Endothelial cell of umbilical vein (primary cell): ENCODE results near the gene PRSS35. TPM values are rescaled to one million over a fixed set of nuclear protein-coding genes. Genes with fewer than 3 reads are reported as not detected.

ENCODE experiments used
- BruUV-seq: library from RNA; stranded (reverse); fragments of 400-500 nt; replicated peaks from 2 replicates; lab custom pipeline; 2021; lab: Mats Ljungman, UMichigan
- CTCF ChIA-PET: fragments of 300-600, 350-600 bp; sonication (Branson Sonifier 250); formaldehyde crosslinking; loops from one replicate; lab custom pipeline; 2021; ENCODE audit warnings: antibody characterized with exemption, inconsistent platforms; lab: Charles Lee
- POLR2A ChIA-PET: fragments of 300-600, 350-600 bp; sonication (Branson Sonifier 250); formaldehyde crosslinking; loops from one replicate; lab custom pipeline; 2021; ENCODE audit warnings: antibody characterized with exemption, inconsistent platforms; lab: Charles Lee
- DNase-seq: peaks from one replicate; pipeline ENCODE4 v3.0.0-alpha.2; 2011; ENCODE audit warnings: low read depth, low spot score
- FAIRE-seq: peaks from 2 replicates; lab custom pipeline; 2011; peaks lifted over from hg19 to GRCh38; lab: Jason Lieb, UNC
- H2AFZ ChIP-seq: 2 replicates; pipeline ENCODE4 v1.6.0; 2012; ENCODE audit warnings: low read depth, low read length, control low read depth, inconsistent platforms
- H3K27ac ChIP-seq: 2 replicates; pipeline ENCODE4 v1.5.1; 2011; ENCODE audit warnings: low read depth, mild to moderate bottlenecking, control low read depth, low read length, moderate library complexity; ENCODE audit not compliant: insufficient read depth
- H3K27me3 ChIP-seq, 2 experiments: 2 replicates each; pipeline versions ENCODE4 v1.6.0 to v1.6.1; 2011; ENCODE audit warnings: low read length in 2 of 2, mixed read lengths in 1 of 2; ENCODE audit not compliant: control insufficient read depth in 2 of 2, insufficient read depth in 2 of 2
- H3K36me3 ChIP-seq, 2 experiments: 2 replicates in 1 of 2; 3 replicates in 1 of 2; pipeline ENCODE4 v1.5.1; 2011; ENCODE audit warnings: low read length in 2 of 2, mild to moderate bottlenecking in 1 of 2, moderate library complexity in 1 of 2; ENCODE audit not compliant: control insufficient read depth in 2 of 2, insufficient read depth in 2 of 2; ENCODE audit errors: extremely low read depth in 1 of 2
- H3K4me1 ChIP-seq: 3 replicates; pipeline ENCODE4 v1.5.1; 2011; ENCODE audit warnings: mild to moderate bottlenecking, low read length; ENCODE audit not compliant: control insufficient read depth, insufficient read depth; ENCODE audit errors: extremely low read depth
- H3K4me2 ChIP-seq: 2 replicates; pipeline ENCODE4 v1.6.1; 2011; ENCODE audit warnings: low read length, control low read depth, mixed read lengths; ENCODE audit not compliant: insufficient read depth
- H3K4me3 ChIP-seq, 3 experiments: fragments of 200-600 bp in 1 of 3; sonication (generic), shearing (Covaris generic) in 1 of 3; replicated peaks in 1 of 3; 2 replicates each; pipeline ENCODE4 v1.5.1; 2011 to 2016; ENCODE audit warnings: control low read depth in 3 of 3, low read length in 3 of 3, mild to moderate bottlenecking in 2 of 3, inconsistent platforms in 1 of 3, low read depth in 1 of 3, moderate library complexity in 1 of 3; ENCODE audit not compliant: insufficient read depth in 1 of 3
- H3K79me2 ChIP-seq: 2 replicates; pipeline ENCODE4 v1.6.0; 2012; ENCODE audit warnings: low read length, inconsistent platforms; ENCODE audit not compliant: control insufficient read depth, insufficient read depth
- H3K9ac ChIP-seq: replicated peaks from 2 replicates; pipeline ENCODE3; 2011; ENCODE audit warnings: low read length, control low read depth; ENCODE audit not compliant: insufficient read depth; ENCODE audit errors: extremely low read depth
- H3K9me1 ChIP-seq: replicated peaks from 3 replicates; pipeline ENCODE4 v1.6.0; 2011; ENCODE audit warnings: mild to moderate bottlenecking, low read length; ENCODE audit not compliant: control insufficient read depth, insufficient read depth; ENCODE audit errors: extremely low read depth
- H3K9me3 ChIP-seq: replicated peaks from 2 replicates; pipeline ENCODE4 v1.5.1; 2012; ENCODE audit warnings: low read length, inconsistent platforms; ENCODE audit not compliant: control insufficient read depth, insufficient read depth
- H4K20me1 ChIP-seq: replicated peaks from 2 replicates; pipeline ENCODE3; 2011; ENCODE audit warnings: mild to moderate bottlenecking, low read length; ENCODE audit not compliant: control insufficient read depth, insufficient read depth; ENCODE audit errors: extremely low read depth
- CTCF ChIP-seq, 2 donors: IDR thresholded peaks; 1 replicate in 1 of 2; 2 replicates in 1 of 2; pipeline ENCODE4 v1.5.1; 2011; ENCODE audit warnings: low read length in 2 of 2, mild to moderate bottlenecking in 2 of 2, moderate library complexity in 2 of 2, control low read depth in 1 of 2, inconsistent platforms in 1 of 2, low read depth in 1 of 2; ENCODE audit not compliant: insufficient read depth in 1 of 2; ENCODE audit errors: extremely low read depth in 1 of 2
- FOS ChIP-seq: IDR thresholded peaks from 2 replicates; pipeline ENCODE4 v1.6.1; 2011; ENCODE audit warnings: mild to moderate bottlenecking, low read length, moderate library complexity, borderline replicate concordance; ENCODE audit not compliant: insufficient read depth
- dilution Hi-C: fragments of 300-500 bp; cut with MboI; formaldehyde crosslinking; loops from one replicate; pipeline ENCODE4 v1.15.0; 2019; ENCODE audit warnings: low sequenced_read_pairs; ENCODE audit not compliant: extremely low pct_ligation_motif_present
- intact Hi-C: fragments of 100-400 bp; cut with micrococcal nuclease; formaldehyde crosslinking; loops from one replicate; pipeline ENCODE4 v1.10.0; 2022
- polyA plus RNA-seq, 4 experiments: library from polyadenylated mRNA; depleted of rRNA in 3 of 4; stranded (reverse) in 3 of 4; unstranded in 1 of 4; fragments of >200 nt; gene quantifications; 2 replicates each; pipeline versions ENCODE4 v1.2.1 to v1.2.3, GENCODE V29; 2011 to 2012; ENCODE audit warnings: missing spikeins in 1 of 4
- total RNA-seq: library from RNA; stranded (reverse); gene quantifications from 2 replicates; pipeline ENCODE4 v1.2.3, GENCODE V29; 2021

PRSS35 gene
- total and polyA plus RNA-seq, 2 donors (not counting 3 experiments of a cell fraction or from before 2014, with no cell fraction given), result not detected

- Histone ChIP-seq H3K27ac (no peak overlapping the region), H3K4me3 (no peak overlapping the region), H3K79me2 (no peaks in the 10 kb centered on the region), H3K36me3 (no peaks in the 10 kb centered on the region), H3K9ac (no peak overlapping the region), H3K9me3 (no peaks in the 10 kb centered on the region), H3K9me1 (no peaks in the 10 kb centered on the region), H3K4me1 (no peaks in the 10 kb centered on the region), H3K27me3 (peaks cover 0 to 7% of the 10 kb centered on the region in 2 experiments), H2AFZ (no peak overlapping the region), H4K20me1 (no peaks in the 10 kb centered on the region), H3K4me2 (no peak overlapping the region)
- dilution Hi-C loops, result no loop called here
- no peak for TF ChIP-seq FOS
- peak; percentile 69 to 81 for TF ChIP-seq CTCF (IDR thresholded peaks at IDR 0.05; ENCODE audit: extremely low read depth in 1 of 2, insufficient read depth in 1 of 2, low read depth in 1 of 2, low read length in 2 of 2)
- no TSS peak for BruUV-seq
- intact Hi-C loops, result loop anchor here (5.0 kb wide), 1 partner anchor 469 kb away; the partner anchor contains the start of genes DOP1A and UBE3D
- DNase-seq (peak; percentile 58), FAIRE-seq (peak; percentile 79)
- POLR2A ChIA-PET, result no interaction called here
- CTCF ChIA-PET, result interaction anchor here (0.6 to 1.5 kb wide), 61 partner anchors 8 to 1787 kb away, joined by 3 to 45 read pairs (median 4); partner anchors contain the start of genes CEP162, DOP1A, PRSS35 and UBE3D
These were observed 23.8 kb downstream of the PRSS35 start for GRCh38 chr6:83536034-83536646.
